Measurements from ENCODE around the gene TEX30. TPM values are rescaled to one million over a fixed set of nuclear protein-coding genes. Genes with fewer than 3 reads are reported as not detected.

TEX30 gene
- 10 to 100 TPM in 1 of 4 donors, 1 to 10 TPM in 3; 6.4 to 10.6 (median 7.7) TPM for total RNA-seq

DNA sequence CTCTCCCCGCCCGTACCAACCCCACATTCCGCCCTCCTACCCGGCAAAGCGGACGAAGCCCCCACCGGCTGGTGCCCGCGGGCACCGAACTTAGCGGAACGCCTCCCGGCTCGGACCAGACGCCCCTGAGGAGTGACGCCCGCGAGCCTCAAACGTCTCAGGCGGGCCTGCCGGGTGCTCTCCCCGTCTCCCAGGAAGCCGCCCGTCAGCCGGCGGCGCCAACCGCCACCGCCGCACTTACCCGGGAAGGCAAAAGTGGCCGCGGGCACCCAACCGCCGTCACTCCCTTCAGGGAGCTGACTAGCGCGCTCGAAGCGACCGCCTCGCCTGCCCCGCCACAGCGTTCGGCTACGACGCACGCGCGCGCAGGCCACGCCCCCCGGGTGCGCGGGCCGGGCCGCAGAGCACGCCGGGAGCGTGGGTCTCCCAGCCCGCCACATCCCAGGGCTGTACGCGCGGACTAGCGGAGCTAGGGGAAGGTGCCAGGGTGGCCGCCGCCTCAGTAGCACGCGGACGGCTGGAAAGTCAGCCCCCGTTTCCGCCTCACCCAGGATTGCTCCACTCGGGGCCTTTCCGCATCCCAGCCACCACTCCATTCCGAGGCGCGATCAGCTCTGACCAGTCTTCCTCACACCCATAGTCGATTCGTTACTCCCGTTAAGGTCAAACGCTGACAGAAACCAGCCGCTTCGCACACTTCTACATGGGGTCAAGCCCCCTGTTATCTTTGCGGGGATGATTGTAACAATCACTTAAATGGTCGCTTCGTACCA, at the start of gene TEX30:
TEX30 (minus strand) TSS at position 346 of the 773 bp plus-strand sequence. CDS start 3,760 bp downstream, outside the sequence.
- ATAC-seq = peak; percentile 98
- Histone ChIP-seq H3K9me3 (no peaks in the 10 kb centered on the region), H3K36me3 (no peaks in the 10 kb centered on the region), H3K27ac (peak within 1 kb of the TSS; percentile 40 to 93 (median 90)), H3K4me1 (peaks cover 0 to 17% (median 3%) of the 10 kb centered on the region in 3 donors), H3K27me3 (no peaks in the 10 kb centered on the region), H3K4me3 (peak within 1 kb of the TSS; percentile 59 to 77)
- TF ChIP-seq EP300 (IDR thresholded peaks at IDR 0.05) (no peak), POLR2A (IDR thresholded peaks at IDR 0.05) (peak; percentile 83), CTCF (IDR thresholded peaks at IDR 0.05) (peak in 3 of 4 experiments; percentile 24 to 35 (median 33)), POLR2AphosphoS5 (IDR thresholded peaks at IDR 0.05) (peak; percentile 62)
- WGBS, 2 donors (ENCODE audit: low coverage in 1 of 2) = 0% methylated on average over 3 of the region's 85 CpGs; no CpG with 5 or more reads in 1 of the 2 donors

- TF ChIP-seq CTCF (IDR thresholded peaks at IDR 0.05) = no peak
- no peaks in the 10 kb centered on the region for H3K9me3 ChIP-seq
- no peak for ATAC-seq
- peaks cover 0 to 2% (median 0%) of the 10 kb centered on the region in 3 donors for H3K4me1 ChIP-seq
- H3K27me3 ChIP-seq = no peaks in the 10 kb centered on the region
- peaks cover 0 to 54% of the 10 kb centered on the region in 2 donors for H3K36me3 ChIP-seq
- no peak overlapping the region for H3K27ac ChIP-seq
- no peak overlapping the region for H3K4me3 ChIP-seq
These were observed 44.3 kb upstream of the TEX30 start for GRCh38 chr13:102817907-102818306.

GRCh38 chr13:102817241-102817640, 43.7 kb upstream of the TEX30 start:
- Histone ChIP-seq H3K9me3 (no peaks in the 10 kb centered on the region), H3K27me3 (no peaks in the 10 kb centered on the region), H3K27ac (no peak overlapping the region), H3K4me1 (peaks cover 0 to 7% (median 0%) of the 10 kb centered on the region in 3 donors), H3K36me3 (peaks cover 0 to 47% of the 10 kb centered on the region in 2 donors), H3K4me3 (no peak overlapping the region)
- TF ChIP-seq EP300 (IDR thresholded peaks at IDR 0.05) (no peak), POLR2AphosphoS5 (IDR thresholded peaks at IDR 0.05) (no peak), CTCF (IDR thresholded peaks at IDR 0.05) (no peak), POLR2A (IDR thresholded peaks at IDR 0.05) (no peak)
- 67 to 100% methylated on average over 1 of the region's 1 CpG for WGBS, 2 donors (ENCODE audit: low coverage in 1 of 2)
- ATAC-seq = no peak

DNA sequence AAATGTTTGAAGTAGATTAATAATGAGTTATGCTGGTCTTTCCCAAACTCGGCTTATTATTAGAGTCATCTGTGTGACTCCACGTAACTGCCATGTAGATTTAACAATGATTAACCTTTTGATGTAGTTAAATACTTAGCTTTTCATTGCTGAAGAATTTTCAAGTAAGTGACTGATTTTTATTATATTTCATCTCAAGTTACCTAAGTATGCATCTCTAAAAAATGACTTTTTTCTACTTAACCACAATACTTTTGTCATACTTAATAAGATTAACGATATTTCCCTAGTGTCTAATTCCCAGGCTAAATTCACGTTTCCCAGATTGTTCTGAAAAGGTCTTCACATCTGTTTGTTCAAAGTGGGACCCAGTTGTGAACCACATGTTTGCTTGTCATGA, 43.1 kb upstream of the TEX30 start:
- no peak for ATAC-seq
- no peak overlapping the region for H3K4me3 ChIP-seq
- H3K9me3 ChIP-seq = peaks cover 0 to 1% (median 0%) of the 10 kb centered on the region in 3 donors
- no peak overlapping the region for H3K27ac ChIP-seq
- no peak for TF ChIP-seq POLR2AphosphoS5 (IDR thresholded peaks at IDR 0.05)
- no peak for TF ChIP-seq CTCF (IDR thresholded peaks at IDR 0.05)
- TF ChIP-seq EP300 (IDR thresholded peaks at IDR 0.05) = no peak
- no peak for TF ChIP-seq POLR2A (IDR thresholded peaks at IDR 0.05)
- peaks cover 0 to 7% (median 0%) of the 10 kb centered on the region in 3 donors for H3K4me1 ChIP-seq
- no peaks in the 10 kb centered on the region for H3K27me3 ChIP-seq
- peaks cover 0 to 44% of the 10 kb centered on the region in 2 donors for H3K36me3 ChIP-seq
- WGBS, 2 donors (ENCODE audit: low coverage in 1 of 2) = 78 to 89% methylated on average over 4 of the region's 4 CpGs

DNA sequence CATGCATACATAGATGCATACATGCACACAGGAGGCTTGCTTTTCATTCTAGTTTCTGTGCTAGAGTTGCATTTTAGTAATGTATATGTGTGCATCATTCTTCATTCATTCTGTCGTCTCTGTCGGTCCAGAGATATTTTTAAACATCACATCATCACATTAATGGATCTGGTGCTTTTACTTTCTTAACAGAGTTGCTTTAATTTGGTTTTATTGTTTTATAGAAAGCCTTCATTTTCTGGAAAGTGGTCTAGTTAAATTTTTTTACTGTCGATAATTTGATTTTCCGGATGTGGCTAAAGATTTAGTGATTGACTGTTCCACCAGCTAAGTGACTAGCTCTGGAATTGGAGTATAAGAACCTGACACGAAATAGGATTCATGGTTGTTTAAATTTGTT, 42.2 kb upstream of the TEX30 start:
- no peak overlapping the region for H3K27ac ChIP-seq
- H3K36me3 ChIP-seq = peaks cover 0 to 44% of the 10 kb centered on the region in 2 donors
- peaks cover 0 to 9% (median 0%) of the 10 kb centered on the region in 3 donors for H3K9me3 ChIP-seq
- WGBS, 2 donors (ENCODE audit: low coverage in 1 of 2) = 82 to 88% methylated on average over 5 of the region's 5 CpGs
- H3K27me3 ChIP-seq = no peaks in the 10 kb centered on the region
- H3K4me3 ChIP-seq = no peak overlapping the region
- TF ChIP-seq POLR2AphosphoS5 (IDR thresholded peaks at IDR 0.05) = no peak
- no peak for TF ChIP-seq EP300 (IDR thresholded peaks at IDR 0.05)
- TF ChIP-seq POLR2A (IDR thresholded peaks at IDR 0.05) = no peak
- TF ChIP-seq CTCF (IDR thresholded peaks at IDR 0.05) = no peak
- no peak for ATAC-seq
- H3K4me1 ChIP-seq = peaks cover 0 to 7% (median 0%) of the 10 kb centered on the region in 3 donors

Measured in gastroesophageal sphincter (tissue), 4 donors.